Heart left ventricle (tissue), 16 donors: Measurements from ENCODE around the gene GRM7. TPM values are rescaled to one million over a fixed set of nuclear protein-coding genes. Genes with fewer than 3 reads are reported as not detected.

Experiments
- ATAC-seq, 4 donors: fragments of 200-7000 bp; cut with Tn5 transposase; one replicate each; pipeline ENCODE4 v1.9.1; 2020 to 2022; ENCODE audit warnings: moderate library complexity in 4 of 4, mild to moderate bottlenecking in 3 of 4, moderate number of reproducible peaks in 1 of 4
- DNase-seq, 5 donors: peaks; one replicate each; pipeline ENCODE4 v3.0.0-alpha.2; 2020
- H3K27ac ChIP-seq, 12 donors: fragments of 200-600 bp; sonication (generic) in 4 of 12; one replicate each; pipeline versions ENCODE4 v1.5.0 to v1.8.0; 2016 to 2022; ENCODE audit warnings: mild to moderate bottlenecking in 2 of 12
- H3K27me3 ChIP-seq, 9 donors: fragments of 200-600 bp; sonication (generic) in 2 of 9; one replicate each; pipeline versions ENCODE4 v1.5.1 to v1.8.0; 2016 to 2022; ENCODE audit warnings: mild to moderate bottlenecking in 3 of 9
- H3K36me3 ChIP-seq, 9 donors: fragments of 200-600 bp; sonication (generic) in 2 of 9; one replicate each; pipeline versions ENCODE4 v1.5.0 to v1.8.0; 2018 to 2022; ENCODE audit warnings: mild to moderate bottlenecking in 2 of 9
- H3K4me1 ChIP-seq, 12 donors: fragments of 200-600 bp; sonication (generic) in 4 of 12; one replicate each; pipeline versions ENCODE4 v1.5.0 to v1.8.0; 2016 to 2022; ENCODE audit warnings: mild to moderate bottlenecking in 3 of 12
- H3K4me3 ChIP-seq, 12 donors: fragments of 200-600 bp; sonication (generic) in 4 of 12; one replicate each; pipeline versions ENCODE4 v1.5.0 to v1.8.0; 2017 to 2022; ENCODE audit warnings: mild to moderate bottlenecking in 9 of 12, moderate library complexity in 4 of 12
- H3K9me3 ChIP-seq, 12 donors: fragments of 200-600 bp; sonication (generic) in 4 of 12; one replicate each; pipeline versions ENCODE4 v1.5.0 to v1.8.0; 2016 to 2022; ENCODE audit warnings: mild to moderate bottlenecking in 1 of 12
- CTCF ChIP-seq, 12 donors: fragments of 200-600 bp; sonication (generic) in 4 of 12; IDR thresholded peaks; one replicate each; pipeline versions ENCODE4 v1.5.0 to v1.8.0; 2018 to 2022; ENCODE audit warnings: antibody characterized with exemption in 12 of 12, mild to moderate bottlenecking in 5 of 12
- POLR2A ChIP-seq, 2 donors: fragments of 450-650 bp; IDR thresholded peaks; one replicate each; pipeline ENCODE4 v1.6.1; 2017; ENCODE audit warnings: antibody characterized with exemption in 2 of 2, mild to moderate bottlenecking in 2 of 2, moderate library complexity in 2 of 2
- WGBS, 4 donors: extraction: QIAGEN DNeasy Blood & Tissue Kit in 2 of 4; methylation state at CpG; one replicate each; pipeline versions ENCODE4 v1.1.5 to v1.1.7; 2013 to 2018; 5-methylcytosine and 5-hydroxymethylcytosine counted together
- intact Hi-C, 10 donors: fragments of 100-400 bp; cut with DNase I; formaldehyde crosslinking; loops; one replicate each; pipeline versions ENCODE4 v1.11.1 to v1.14.2; 2022
- polyA plus RNA-seq, 2 donors: library from polyadenylated mRNA; stranded (reverse); fragments of 200-250 nt; gene quantifications; one replicate each; pipeline ENCODE4 v1.2.3, GENCODE V29; 2013
- total RNA-seq, 9 donors: library from RNA; depleted of rRNA in 2 of 9; stranded (reverse); fragments of >200 nt in 2 of 9; fragmentation: NEBNext Ultra II Directional in 3 of 9; extraction: Animal tissue kit (Norgen Biotek cat#: 25700) in 3 of 9; gene quantifications; one replicate each; pipeline versions ENCODE4 v1.1.0 to v1.2.4, GENCODE V29; 2016 to 2023
- donor health status: ischemic (EF 13 %, LVEDD 7.1; RV severe dilation, severe dysfunction).
- donor health status: healthy with polysubstance abuse.
- donor health status: DM: no; HTN: yes; CAD: no.
- donor health status: DM: no; HTN: no; CAD: no.
- donor health status: ischemic (EF 25% LVEDD 6.9; RV normal size, moderate dysfunction).
- donor health status: ischemic (EF 25% LVEDD 5.7; RV mildly dilated, moderate dysfunction).
- donor health status: healthy.
- donor health status: DM: yes; HTN: yes; CAD: no.
- donor health status: ischemic (EF 35%, LVEDD 5.7; RV mildly dilated, moderate dysfunction).
- donor health status: nonischemic (EF 11% LVEDD 7.7; RV severe dilation, severe dysfunction).
- donor health status: DM: yes; HTN: yes; CAD: no.
- donor health status: PGD.
- donor health status: ischemic (EF 29% LVEDD 5.4; RV normal size, mild dysfunction).
- donor health status: nonischemic (EF 23%, LVEDD 6.1; RV moderate dilation, normal function).

GRM7 gene
- total and polyA plus RNA-seq, 11 donors, result not detected

DNA sequence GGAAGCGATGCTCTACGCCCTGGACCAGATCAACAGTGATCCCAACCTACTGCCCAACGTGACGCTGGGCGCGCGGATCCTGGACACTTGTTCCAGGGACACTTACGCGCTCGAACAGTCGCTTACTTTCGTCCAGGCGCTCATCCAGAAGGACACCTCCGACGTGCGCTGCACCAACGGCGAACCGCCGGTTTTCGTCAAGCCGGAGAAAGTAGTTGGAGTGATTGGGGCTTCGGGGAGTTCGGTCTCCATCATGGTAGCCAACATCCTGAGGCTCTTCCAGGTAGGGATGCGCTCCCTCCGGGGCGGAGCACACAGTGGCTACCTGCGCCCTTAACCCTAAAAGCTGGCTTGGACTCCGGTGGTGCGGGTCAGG, 698 bp downstream of the GRM7 start:
- WGBS, 4 donors, result 0 to 2% (median 2%) methylated on average over 11 to 30 of the region's 30 CpGs
- Histone ChIP-seq H3K36me3 (no peaks in the 10 kb centered on the region), H3K27me3 (peaks cover 2 to 79% (median 51%) of the 10 kb centered on the region in 9 donors)

GRCh38 chr3:6862041-6862879, 1.3 kb downstream of the GRM7 start:
- intact Hi-C loops, result no loop called here
- ATAC-seq, result no peak
- 1 to 2% (median 2%) methylated on average over 20 to 45 of the region's 45 CpGs for WGBS, 4 donors

More for the DNA sequence above, 698 bp downstream of the GRM7 start:
- intact Hi-C loops, result no loop called here
- TF ChIP-seq POLR2A (IDR thresholded peaks at IDR 0.05), result no peak
- TF ChIP-seq CTCF (IDR thresholded peaks at IDR 0.05), result no peak
- DNase-seq (no peak), ATAC-seq (no peak)
- Histone ChIP-seq H3K27ac (no peak overlapping the region), H3K9me3 (no peaks in the 10 kb centered on the region), H3K4me3 (peak overlapping the region in 4 of 12 donors; percentile 7 to 32 (median 23)), H3K4me1 (peaks cover 0 to 12% (median 2%) of the 10 kb centered on the region in 12 donors)

GRCh38 chr3:6862880-6863195, 1.9 kb downstream of the GRM7 start:
- ATAC-seq, result no peak
- Histone ChIP-seq H3K36me3 (no peaks in the 10 kb centered on the region), H3K9me3 (no peaks in the 10 kb centered on the region), H3K4me3 (no peak overlapping the region), H3K27me3 (peaks cover 2 to 79% (median 51%) of the 10 kb centered on the region in 9 donors), H3K4me1 (peaks cover 0 to 12% (median 2%) of the 10 kb centered on the region in 12 donors), H3K27ac (no peak overlapping the region)
- 1 to 3% (median 2%) methylated on average over 7 of the region's 7 CpGs for WGBS, 4 donors
- DNase-seq, result no peak
- TF ChIP-seq POLR2A (IDR thresholded peaks at IDR 0.05) (no peak), CTCF (IDR thresholded peaks at IDR 0.05) (no peak)
- intact Hi-C loops, result no loop called here

More at GRCh38 chr3:6862041-6862879, 1.3 kb downstream of the GRM7 start:
- H3K4me1 ChIP-seq, result peaks cover 0 to 12% (median 2%) of the 10 kb centered on the region in 12 donors
- no peak overlapping the region for H3K27ac ChIP-seq
- DNase-seq, result no peak
- TF ChIP-seq POLR2A (IDR thresholded peaks at IDR 0.05), result no peak
- TF ChIP-seq CTCF (IDR thresholded peaks at IDR 0.05), result no peak
- no peaks in the 10 kb centered on the region for H3K36me3 ChIP-seq
- H3K27me3 ChIP-seq, result peaks cover 2 to 79% (median 51%) of the 10 kb centered on the region in 9 donors
- no peaks in the 10 kb centered on the region for H3K9me3 ChIP-seq
- H3K4me3 ChIP-seq, result no peak overlapping the region

- ATAC-seq, result no peak
Measured at GRCh38 chr3:6867269-6867668, 6.4 kb downstream of the GRM7 start.

More at GRCh38 chr3:6867269-6867668, 6.4 kb downstream of the GRM7 start:
- Histone ChIP-seq H3K4me1 (peaks cover 0 to 2% (median 0%) of the 10 kb centered on the region in 12 donors), H3K27me3 (peaks cover 0 to 49% (median 30%) of the 10 kb centered on the region in 9 donors), H3K4me3 (no peak overlapping the region), H3K27ac (no peak overlapping the region), H3K36me3 (no peaks in the 10 kb centered on the region), H3K9me3 (no peaks in the 10 kb centered on the region)
- WGBS, 4 donors, result 52 to 77% (median 67%) methylated on average over 3 of the region's 3 CpGs
- intact Hi-C loops, result no loop called here
- no peak for DNase-seq
- TF ChIP-seq POLR2A (IDR thresholded peaks at IDR 0.05), result no peak
- no peak for TF ChIP-seq CTCF (IDR thresholded peaks at IDR 0.05)
